ENCODE results near the gene POLRMT.

The POLRMT gene

DNA sequence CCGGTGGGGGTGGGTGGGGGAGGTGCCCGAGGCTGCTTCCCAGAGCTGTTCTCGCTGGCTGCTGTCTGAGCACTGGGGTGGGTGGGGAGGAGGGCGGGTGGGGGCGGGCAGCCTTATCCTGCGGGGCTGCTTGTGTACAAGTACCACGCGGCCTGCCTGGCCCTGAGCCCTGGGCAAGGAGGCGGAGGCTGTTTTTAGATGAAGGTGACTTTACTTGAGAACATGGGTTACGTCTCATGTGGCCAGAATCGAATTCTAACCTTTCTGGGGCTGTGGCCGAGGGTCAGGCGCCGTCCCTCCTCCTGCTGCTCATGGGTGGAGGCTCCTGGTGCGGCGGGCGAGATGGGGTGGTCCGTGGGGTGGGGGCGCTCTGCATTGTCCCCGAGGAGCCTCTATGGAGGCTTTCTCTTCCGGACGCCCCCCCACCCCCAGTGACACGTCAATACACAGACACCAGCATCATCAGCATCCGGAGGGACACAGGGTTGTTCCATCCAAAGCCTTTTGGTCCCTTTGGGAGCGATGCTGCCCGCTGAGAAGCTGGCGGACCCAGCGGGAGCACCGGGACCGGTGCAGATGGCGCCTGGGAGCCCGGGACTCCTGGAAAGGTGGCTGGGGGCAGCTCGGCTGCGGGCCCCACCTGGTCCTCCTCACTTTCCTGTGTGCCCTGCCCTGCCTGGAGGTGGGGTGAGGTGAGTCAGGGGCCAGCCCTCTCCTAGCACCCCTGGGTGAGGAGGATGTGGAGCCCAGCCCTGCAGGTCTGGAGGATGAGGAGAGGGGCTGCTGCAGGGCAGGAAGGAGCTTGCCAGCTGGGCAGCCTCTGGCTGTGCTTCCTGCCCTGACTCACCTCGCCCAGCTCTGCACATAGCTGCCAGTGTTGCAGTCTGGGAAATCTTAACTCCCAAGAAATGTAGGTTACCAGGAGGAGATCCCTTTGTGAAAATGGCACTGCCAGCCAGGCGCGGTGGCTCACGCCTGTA, 57.5 kb downstream of the POLRMT start:
- DNase-seq, result no peak

- no peak for DNase-seq
Observed at GRCh38 chr19:574658-575526, 58.4 kb downstream of the POLRMT start.

- DNase-seq, result no peak
Observed at GRCh38 chr19:573519-573825, 59.9 kb downstream of the POLRMT start.

GRCh38 chr19:572743-573518, 60.4 kb downstream of the POLRMT start:
- DNase-seq, result peak; percentile 49

DNA sequence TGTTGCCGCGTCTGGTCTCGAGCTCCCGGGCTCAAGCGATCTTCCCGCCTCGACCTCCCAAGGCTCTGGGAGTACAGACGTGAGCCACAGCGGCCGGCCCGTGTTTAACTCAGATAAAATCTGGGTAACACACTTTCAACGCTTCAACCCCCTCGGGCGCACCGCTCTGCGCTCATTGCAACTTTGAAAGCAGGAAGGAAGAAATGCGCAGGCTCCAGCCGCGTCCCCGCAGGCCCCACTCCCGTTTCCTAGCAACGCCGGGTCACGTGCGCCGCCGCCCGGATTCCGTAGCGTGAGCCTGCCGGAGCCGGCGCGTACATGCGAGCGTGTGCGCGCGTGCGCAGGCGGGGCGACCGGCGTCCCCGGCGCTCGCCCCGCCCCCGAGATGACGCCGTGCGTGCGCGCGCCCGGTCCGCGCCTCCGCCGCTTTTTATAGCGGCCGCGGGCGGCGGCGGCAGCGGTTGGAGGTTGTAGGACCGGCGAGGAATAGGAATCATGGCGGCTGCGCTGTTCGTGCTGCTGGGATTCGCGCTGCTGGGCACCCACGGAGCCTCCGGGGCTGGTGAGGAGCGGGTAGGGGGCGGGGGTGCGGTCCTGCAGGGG, 61.1 kb downstream of the POLRMT start, which contains the start of gene BSG:
Gene BSG, plus strand, starts transcription at position 457 of the 603 bp plus-strand sequence. Its CDS starts 39 bp downstream, at position 496.
- DNase-seq, result peak; percentile 99

DNA sequence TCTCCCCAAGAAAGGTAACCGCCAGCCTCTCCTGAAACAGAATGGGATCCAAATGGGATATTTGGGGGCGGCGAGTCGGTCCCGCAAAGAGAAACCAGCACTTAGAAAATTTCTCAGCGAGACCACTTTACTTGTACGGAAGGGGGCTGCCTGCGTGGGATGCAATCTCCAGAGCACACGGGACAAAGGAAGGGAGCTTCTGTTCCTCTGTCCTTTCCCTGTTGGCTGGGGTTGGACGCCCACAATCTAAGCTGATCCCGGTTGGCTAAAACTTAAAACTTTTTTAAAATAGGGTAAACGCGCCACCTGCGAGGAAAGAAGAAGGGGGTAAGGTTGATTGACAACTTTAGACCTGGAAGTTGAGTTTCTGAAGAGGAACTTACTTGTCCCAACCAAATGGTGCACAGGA, 61.8 kb downstream of the POLRMT start:
- peak; percentile 57 for DNase-seq

- peak; percentile 77 for DNase-seq
Observed at GRCh38 chr19:570937-571565, 62.3 kb downstream of the POLRMT start.

DNA sequence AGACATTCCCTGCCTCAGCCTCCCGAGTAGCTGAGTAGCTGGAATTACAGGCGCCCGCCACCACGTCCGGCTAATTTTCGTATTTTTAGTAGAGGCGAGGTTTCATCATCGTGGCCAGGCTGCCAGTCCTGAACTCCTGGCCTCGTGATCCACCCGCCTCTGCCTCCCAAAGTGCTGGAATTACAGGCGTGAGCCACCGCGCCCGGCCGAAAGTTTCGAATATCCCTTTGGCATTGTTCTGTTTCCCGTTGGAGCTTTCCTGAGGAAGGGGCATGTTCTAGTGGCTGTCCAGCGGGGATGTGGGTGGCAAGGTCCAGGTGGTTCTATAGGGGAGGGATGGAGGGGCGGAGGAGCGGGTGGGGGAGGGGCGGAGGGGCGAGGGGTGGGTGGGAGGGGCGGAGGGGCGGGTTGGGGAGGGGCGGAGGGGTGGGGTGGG, 63.1 kb downstream of the POLRMT start:
- DNase-seq, result no peak

DNA sequence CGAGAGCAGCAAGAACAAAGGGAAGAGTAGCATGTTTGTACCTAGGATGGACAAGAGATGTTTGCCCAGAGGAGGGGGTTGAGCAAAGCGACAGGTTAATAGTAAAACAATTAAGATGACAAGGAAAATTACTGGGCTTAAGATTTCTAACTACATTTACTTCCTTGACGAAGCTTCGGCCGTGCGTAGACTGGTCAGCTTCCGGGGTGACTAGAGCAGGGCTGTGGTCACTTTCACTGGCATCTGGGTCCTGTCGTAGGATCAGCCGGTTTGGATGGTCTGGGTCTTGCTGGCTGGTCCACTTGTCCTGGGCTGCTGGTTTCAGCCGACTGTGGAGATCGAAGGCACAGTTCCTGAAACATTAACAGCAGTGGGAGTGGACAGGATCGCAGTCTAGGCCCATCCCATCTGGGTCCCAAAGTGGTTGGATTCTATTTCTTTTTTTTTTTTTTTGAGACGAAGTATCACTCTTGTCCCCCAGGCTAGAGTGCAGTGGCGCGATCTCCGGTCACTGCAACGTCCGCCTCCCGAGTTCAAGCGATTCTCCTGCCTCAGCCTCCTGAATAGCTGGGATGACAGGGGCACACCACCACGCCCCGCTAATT, 65.9 kb downstream of the POLRMT start:
- DNase-seq, result no peak
